Sciatic nerve (tissue), 2 donors: ENCODE data around the gene ZBTB44. TPM values are rescaled to one million over a fixed set of nuclear protein-coding genes. Genes with fewer than 3 reads are reported as not detected.
"Not testable (repeated sequence)": the region's sequence is repeated elsewhere in the genome, so short reads cannot be mapped to it uniquely, and the experiment has no call there.

Experiments used
- ATAC-seq: fragments of 200-7000 bp; cut with Tn5 transposase; one replicate; pipeline ENCODE4 v1.9.1; 2020; ENCODE audit warnings: mild to moderate bottlenecking, moderate library complexity
- DNase-seq: peaks from one replicate; pipeline ENCODE4 v3.0.0-alpha.2; 2020; ENCODE audit warnings: low spot score
- intact Hi-C: fragments of 100-400 bp; cut with DNase I; formaldehyde crosslinking; loops from one replicate; pipeline ENCODE4 v1.14.2; 2022
- total RNA-seq: library from RNA; stranded (reverse); fragmentation: NEBNext Ultra II Directional; extraction: Animal tissue kit (Norgen Biotek cat#: 25700); gene quantifications from one replicate; pipeline ENCODE4 v1.2.1, GENCODE V29; 2021
- donor health status: DM: no; HTN: no; CAD: no.
- donor health status: DM: no; HTN: no; CAD: no.

Gene ZBTB44
- total RNA-seq, 1 donor from 2014 or later: 61.3 TPM

GRCh38 chr11:130314184-130314749, 450 bp downstream of the ZBTB44 start:
- peak; percentile 54 for ATAC-seq
- DNase-seq: peak; percentile 78
- intact Hi-C loops: no loop called here

GRCh38 chr11:130313383-130314183, 1.1 kb downstream of the ZBTB44 start:
- DNase-seq (no peak), ATAC-seq (no peak)
- intact Hi-C loops: no loop called here

- intact Hi-C loops: no loop called here
- ATAC-seq: no peak
Measured at GRCh38 chr11:130312046-130312445, 2.7 kb downstream of the ZBTB44 start.

GRCh38 chr11:130310622-130311021, 4.1 kb downstream of the ZBTB44 start:
- DNase-seq (no peak), ATAC-seq (no peak)
- intact Hi-C loops: no loop called here

More at GRCh38 chr11:130312046-130312445, 2.7 kb downstream of the ZBTB44 start:
- no peak for DNase-seq

GRCh38 chr11:130308886-130309285, 5.8 kb downstream of the ZBTB44 start:
- no peak for ATAC-seq
- intact Hi-C loops: no loop called here
- no peak for DNase-seq

GRCh38 chr11:130308059-130308458, 6.7 kb downstream of the ZBTB44 start:
- ATAC-seq (no peak), DNase-seq (no peak)
- intact Hi-C loops: no loop called here

GRCh38 chr11:130304651-130305050, 10.1 kb downstream of the ZBTB44 start:
- ATAC-seq: no peak
- DNase-seq: no peak
- intact Hi-C loops: no loop called here

- intact Hi-C loops: no loop called here
- no peak for DNase-seq
- no peak for ATAC-seq
Measured at GRCh38 chr11:130301002-130301401, 13.7 kb downstream of the ZBTB44 start.

GRCh38 chr11:130300567-130300966, 14.2 kb downstream of the ZBTB44 start:
- intact Hi-C loops: no loop called here
- no peak for DNase-seq
- no peak for ATAC-seq

- intact Hi-C loops: no loop called here
- DNase-seq (no peak), ATAC-seq (no peak)
Measured at GRCh38 chr11:130299978-130300377, 14.7 kb downstream of the ZBTB44 start.

GRCh38 chr11:130295657-130296056, 19.1 kb downstream of the ZBTB44 start:
- intact Hi-C loops: no loop called here
- ATAC-seq (no peak), DNase-seq (no peak)

- no peak for DNase-seq
- ATAC-seq: no peak
- intact Hi-C loops: no loop called here
Measured at GRCh38 chr11:130282111-130282510, 32.6 kb downstream of the ZBTB44 start.

- DNase-seq, intact Hi-C loops, ATAC-seq: not testable (repeated sequence)
Measured at GRCh38 chr11:130281341-130281740, 33.4 kb downstream of the ZBTB44 start.

GRCh38 chr11:130279989-130280388, 34.7 kb downstream of the ZBTB44 start:
- intact Hi-C loops: no loop called here
- no peak for DNase-seq
- ATAC-seq: no peak

- intact Hi-C loops: no loop called here
- DNase-seq: no peak
- no peak for ATAC-seq
Measured at GRCh38 chr11:130278745-130279144, 36.0 kb downstream of the ZBTB44 start.

- intact Hi-C loops: no loop called here
- ATAC-seq (no peak), DNase-seq (no peak)
Measured at GRCh38 chr11:130278151-130278550, 36.6 kb downstream of the ZBTB44 start.

- intact Hi-C loops: no loop called here
- ATAC-seq (no peak), DNase-seq (no peak)
Measured at GRCh38 chr11:130272336-130272735, 42.4 kb downstream of the ZBTB44 start.

GRCh38 chr11:130269326-130269943, 45.3 kb downstream of the ZBTB44 start:
- intact Hi-C loops: no loop called here
- DNase-seq (no peak), ATAC-seq (no peak)

GRCh38 chr11:130263351-130263750, 51.4 kb downstream of the ZBTB44 start:
- ATAC-seq: no peak
- no peak for DNase-seq
- intact Hi-C loops: no loop called here

GRCh38 chr11:130262424-130262823, 52.3 kb downstream of the ZBTB44 start:
- DNase-seq: no peak
- intact Hi-C loops: no loop called here
- no peak for ATAC-seq
